Neural cell (in vitro differentiated cells): ENCODE data around the gene NUDT12. TPM values are rescaled to one million over a fixed set of nuclear protein-coding genes. Genes with fewer than 3 reads are reported as not detected.

Experiments used
- H2AFZ ChIP-seq: fragments of 200-600, 300-800 bp; sonication (generic), shearing (Covaris generic); 2 replicates; pipeline ENCODE4 v1.6.0; 2014; ENCODE audit warnings: low read depth, mild to moderate bottlenecking, antibody characterized with exemption, low read length, moderate library complexity
- H3F3A ChIP-seq: fragments of 200-600 bp; shearing (Covaris generic); 2 replicates; pipeline ENCODE4 v1.6.1; 2016; ENCODE audit warnings: mild to moderate bottlenecking, moderate library complexity, mixed read lengths, antibody characterized with exemption, low read length; ENCODE audit not compliant: insufficient read depth, poor library complexity, severe bottlenecking
- H3K27ac ChIP-seq: fragments of 200-600, 300-800 bp; sonication (generic), shearing (Covaris generic); 2 replicates; pipeline ENCODE4 v1.5.1; 2014; ENCODE audit warnings: mild to moderate bottlenecking, low read length, moderate library complexity
- H3K27me3 ChIP-seq: fragments of 300-800, 200-600 bp; sonication (generic), shearing (Covaris generic); 2 replicates; pipeline ENCODE4 v1.6.0; 2014; ENCODE audit warnings: mild to moderate bottlenecking, low read depth, low read length, moderate library complexity; ENCODE audit not compliant: insufficient read depth
- H3K36me3 ChIP-seq: fragments of 300-800, 200-600 bp; sonication (generic), shearing (Covaris generic); 2 replicates; pipeline ENCODE4 v1.5.1; 2014; ENCODE audit warnings: mild to moderate bottlenecking, antibody characterized with exemption, low read length, moderate library complexity; ENCODE audit not compliant: insufficient read depth
- H3K4me2 ChIP-seq: fragments of 300-800, 200-600 bp; sonication (generic), shearing (Covaris generic); 2 replicates; pipeline ENCODE4 v1.6.0; 2014; ENCODE audit warnings: mild to moderate bottlenecking, low read length
- H3K4me3 ChIP-seq: fragments of 300-800, 200-600 bp; sonication (generic), shearing (Covaris generic); 2 replicates; pipeline ENCODE4 v1.5.1; 2014; ENCODE audit warnings: mild to moderate bottlenecking, low read length, moderate library complexity
- H3K79me2 ChIP-seq: fragments of 200-600 bp; shearing (Covaris generic); replicated peaks from 2 replicates; pipeline ENCODE4 v1.6.0; 2014; ENCODE audit warnings: mild to moderate bottlenecking, low read length, moderate library complexity; ENCODE audit not compliant: insufficient read depth
- H3K9ac ChIP-seq: fragments of 300-800, 200-600 bp; sonication (generic), shearing (Covaris generic); 2 replicates; pipeline ENCODE4 v1.6.1; 2016; ENCODE audit warnings: mild to moderate bottlenecking, low read length, mixed read lengths
- H3K9me2 ChIP-seq: fragments of 200-600 bp; shearing (Covaris generic); 2 replicates; pipeline ENCODE4 v1.6.1; 2016; ENCODE audit warnings: mild to moderate bottlenecking, low read length, mixed read lengths; ENCODE audit not compliant: insufficient read depth
- H3K9me3 ChIP-seq: fragments of 200-600, 300-800 bp; sonication (generic), shearing (Covaris generic); 2 replicates; pipeline ENCODE4 v1.6.1; 2016; ENCODE audit warnings: mild to moderate bottlenecking, mixed run types, low read length, moderate library complexity, mixed read lengths
- H4K20me1 ChIP-seq: fragments of 200-600 bp; shearing (Covaris generic); 2 replicates; pipeline ENCODE4 v1.6.1; 2016; ENCODE audit warnings: mild to moderate bottlenecking, mixed run types; ENCODE audit not compliant: insufficient read depth
- CTCF ChIP-seq: fragments of 450-650 bp; IDR thresholded peaks from 2 replicates; pipeline ENCODE4 v1.5.1; 2014; ENCODE audit warnings: antibody characterized with exemption, mild to moderate bottlenecking, moderate library complexity; ENCODE audit not compliant: poor library complexity, severe bottlenecking
- EP300 ChIP-seq: fragments of 450-650 bp; conservative IDR thresholded peaks from 2 replicates; pipeline ENCODE4 v1.6.1; 2014; ENCODE audit warnings: antibody characterized with exemption, mild to moderate bottlenecking, moderate library complexity; ENCODE audit not compliant: poor library complexity, severe bottlenecking
- EZH2 ChIP-seq: fragments of 200-600, 300-800 bp; shearing (Covaris generic), sonication (generic); IDR thresholded peaks from 2 replicates; pipeline ENCODE4 v1.6.1; 2014; ENCODE audit warnings: antibody characterized with exemption, low read length, borderline replicate concordance, mild to moderate bottlenecking; ENCODE audit not compliant: insufficient read depth, poor library complexity, severe bottlenecking
- MXI1 ChIP-seq: fragments of 450-650 bp; conservative IDR thresholded peaks from 2 replicates; pipeline ENCODE4 v1.6.1; 2014; ENCODE audit warnings: antibody characterized with exemption, mild to moderate bottlenecking; ENCODE audit not compliant: poor library complexity, severe bottlenecking
- POLR2AphosphoS5 ChIP-seq: IDR thresholded peaks from 2 replicates; pipeline ENCODE4 v1.6.1; 2012
- RAD21 ChIP-seq: fragments of 450-650 bp; conservative IDR thresholded peaks from 2 replicates; pipeline ENCODE4 v1.6.1; 2014; ENCODE audit warnings: antibody characterized with exemption, mild to moderate bottlenecking, moderate library complexity
- SMC3 ChIP-seq: fragments of 450-650 bp; conservative IDR thresholded peaks from 2 replicates; pipeline ENCODE4 v1.6.1; 2014; ENCODE audit warnings: antibody characterized with exemption, mild to moderate bottlenecking, moderate library complexity; ENCODE audit not compliant: poor library complexity
- TAF1 ChIP-seq: IDR thresholded peaks from 2 replicates; pipeline ENCODE4 v1.6.1; 2012; ENCODE audit warnings: low read depth
- polyA plus RNA-seq: library from polyadenylated mRNA; depleted of rRNA; stranded (reverse); fragments of >200 nt; gene quantifications from 2 replicates; pipeline ENCODE4 v1.2.3, GENCODE V29; 2014
- TF ChIP-seq, protein P1 (sequence below): IDR thresholded peaks from 2 replicates; pipeline ENCODE4 v1.6.1; 2012; ENCODE audit warnings: borderline replicate concordance

The NUDT12 gene
- polyA plus RNA-seq, 1 donor from 2014 or later: 22.8 TPM

DNA sequence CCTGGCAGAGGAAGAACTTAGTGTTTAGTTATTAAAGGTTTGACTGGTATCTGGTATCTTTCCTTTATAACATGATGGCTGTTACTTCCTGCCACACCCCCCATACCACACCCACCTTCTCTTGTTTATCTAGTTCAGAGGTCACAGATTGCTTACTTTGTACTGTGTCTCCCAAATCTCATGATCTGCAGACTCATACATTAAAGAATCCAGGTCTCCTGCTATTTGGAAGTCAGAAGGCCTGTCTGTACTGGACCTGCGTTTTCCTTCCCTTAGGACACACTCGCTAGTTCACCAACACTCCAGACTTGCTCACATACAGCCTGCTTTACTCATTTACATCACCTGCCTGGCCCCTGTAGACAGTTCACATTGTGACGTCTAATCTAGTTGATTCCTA, 39.3 kb downstream of the NUDT12 start:
- Histone ChIP-seq H3K9me3 (no peaks in the 10 kb centered on the region), H3K9ac (no peak overlapping the region), H4K20me1 (no peaks in the 10 kb centered on the region), H3K4me2 (no peak overlapping the region), H2AFZ (no peak overlapping the region), H3K9me2 (no peaks in the 10 kb centered on the region), H3F3A (no peaks in the 10 kb centered on the region), H3K79me2 (no peaks in the 10 kb centered on the region), H3K36me3 (no peaks in the 10 kb centered on the region), H3K4me3 (no peak overlapping the region), H3K27ac (no peak overlapping the region), H3K27me3 (no peaks in the 10 kb centered on the region)
- TF ChIP-seq TAF1: no peak
- TF ChIP-seq POLR2AphosphoS5: no peak
- TF ChIP-seq SMC3: no peak
- no peak for TF ChIP-seq CTCF
- TF ChIP-seq EP300: no peak
- TF ChIP-seq MXI1: no peak
- no peak for TF ChIP-seq EZH2
- TF ChIP-seq, protein P1, sequence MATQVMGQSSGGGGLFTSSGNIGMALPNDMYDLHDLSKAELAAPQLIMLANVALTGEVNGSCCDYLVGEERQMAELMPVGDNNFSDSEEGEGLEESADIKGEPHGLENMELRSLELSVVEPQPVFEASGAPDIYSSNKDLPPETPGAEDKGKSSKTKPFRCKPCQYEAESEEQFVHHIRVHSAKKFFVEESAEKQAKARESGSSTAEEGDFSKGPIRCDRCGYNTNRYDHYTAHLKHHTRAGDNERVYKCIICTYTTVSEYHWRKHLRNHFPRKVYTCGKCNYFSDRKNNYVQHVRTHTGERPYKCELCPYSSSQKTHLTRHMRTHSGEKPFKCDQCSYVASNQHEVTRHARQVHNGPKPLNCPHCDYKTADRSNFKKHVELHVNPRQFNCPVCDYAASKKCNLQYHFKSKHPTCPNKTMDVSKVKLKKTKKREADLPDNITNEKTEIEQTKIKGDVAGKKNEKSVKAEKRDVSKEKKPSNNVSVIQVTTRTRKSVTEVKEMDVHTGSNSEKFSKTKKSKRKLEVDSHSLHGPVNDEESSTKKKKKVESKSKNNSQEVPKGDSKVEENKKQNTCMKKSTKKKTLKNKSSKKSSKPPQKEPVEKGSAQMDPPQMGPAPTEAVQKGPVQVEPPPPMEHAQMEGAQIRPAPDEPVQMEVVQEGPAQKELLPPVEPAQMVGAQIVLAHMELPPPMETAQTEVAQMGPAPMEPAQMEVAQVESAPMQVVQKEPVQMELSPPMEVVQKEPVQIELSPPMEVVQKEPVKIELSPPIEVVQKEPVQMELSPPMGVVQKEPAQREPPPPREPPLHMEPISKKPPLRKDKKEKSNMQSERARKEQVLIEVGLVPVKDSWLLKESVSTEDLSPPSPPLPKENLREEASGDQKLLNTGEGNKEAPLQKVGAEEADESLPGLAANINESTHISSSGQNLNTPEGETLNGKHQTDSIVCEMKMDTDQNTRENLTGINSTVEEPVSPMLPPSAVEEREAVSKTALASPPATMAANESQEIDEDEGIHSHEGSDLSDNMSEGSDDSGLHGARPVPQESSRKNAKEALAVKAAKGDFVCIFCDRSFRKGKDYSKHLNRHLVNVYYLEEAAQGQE: no peak
- TF ChIP-seq RAD21: no peak

- Histone ChIP-seq H3K9ac (no peak overlapping the region), H3K27ac (no peak overlapping the region), H4K20me1 (no peaks in the 10 kb centered on the region), H3K9me3 (no peaks in the 10 kb centered on the region), H2AFZ (no peak overlapping the region), H3K4me3 (no peak overlapping the region), H3K4me2 (no peak overlapping the region), H3K36me3 (no peaks in the 10 kb centered on the region), H3F3A (no peaks in the 10 kb centered on the region), H3K27me3 (no peaks in the 10 kb centered on the region), H3K79me2 (no peaks in the 10 kb centered on the region), H3K9me2 (no peaks in the 10 kb centered on the region)
- TF ChIP-seq TAF1 (no peak), POLR2AphosphoS5 (no peak), EP300 (no peak), SMC3 (no peak), EZH2 (no peak), CTCF (no peak), RAD21 (no peak), MXI1 (no peak)
- TF ChIP-seq, protein P1: no peak
Observed at GRCh38 chr5:103522586-103522985, 40.0 kb downstream of the NUDT12 start.
